Measurements from ENCODE around the gene KRTAP10-3.

The KRTAP10-3 gene

DNA sequence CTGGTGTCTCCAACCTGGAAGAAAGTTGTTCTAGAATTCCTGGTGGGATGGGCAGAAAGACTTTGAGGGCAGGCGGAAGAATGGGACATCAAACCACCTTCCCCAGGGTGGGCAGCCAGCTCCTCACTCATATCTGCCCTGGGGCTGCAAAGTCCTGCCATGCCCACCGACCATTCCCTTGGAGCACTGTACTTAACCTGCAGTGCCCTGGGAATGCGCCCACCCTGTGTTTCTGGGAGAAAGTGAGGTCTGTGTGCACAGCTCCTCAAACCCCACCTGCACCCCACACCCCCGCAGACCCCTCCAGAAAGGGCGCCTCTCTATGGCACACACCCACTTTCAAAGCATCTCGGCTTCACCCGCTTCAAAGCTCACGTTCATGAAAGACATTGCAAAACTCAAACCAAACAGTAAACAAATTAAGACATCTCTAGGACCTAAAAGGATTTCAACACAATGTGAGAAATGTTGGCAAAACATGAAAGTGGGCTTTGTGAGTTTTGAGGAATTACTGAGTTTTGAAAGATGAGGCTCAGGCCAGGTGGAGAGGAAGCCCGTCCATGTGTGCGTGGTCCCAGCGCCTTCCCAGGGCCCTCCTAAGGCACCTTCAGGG is 43.7 kb downstream of the KRTAP10-3 start:
- no peak for DNase-seq

DNA sequence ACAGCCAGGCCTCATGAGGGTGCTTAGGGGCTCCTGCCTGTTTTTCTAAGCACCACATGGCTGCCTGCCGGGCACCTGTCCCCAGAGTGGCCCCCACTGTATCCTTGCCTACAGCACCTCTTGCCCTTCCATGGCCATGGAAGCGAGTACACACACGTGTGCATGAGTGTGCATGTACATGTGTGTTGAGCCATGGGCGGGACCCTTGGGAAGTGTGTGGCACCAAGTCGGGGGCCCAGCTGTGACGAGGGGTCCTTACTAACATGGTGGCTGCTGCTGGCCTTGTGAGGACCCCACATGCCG is 44.4 kb downstream of the KRTAP10-3 start:
- no peak for DNase-seq

DNA sequence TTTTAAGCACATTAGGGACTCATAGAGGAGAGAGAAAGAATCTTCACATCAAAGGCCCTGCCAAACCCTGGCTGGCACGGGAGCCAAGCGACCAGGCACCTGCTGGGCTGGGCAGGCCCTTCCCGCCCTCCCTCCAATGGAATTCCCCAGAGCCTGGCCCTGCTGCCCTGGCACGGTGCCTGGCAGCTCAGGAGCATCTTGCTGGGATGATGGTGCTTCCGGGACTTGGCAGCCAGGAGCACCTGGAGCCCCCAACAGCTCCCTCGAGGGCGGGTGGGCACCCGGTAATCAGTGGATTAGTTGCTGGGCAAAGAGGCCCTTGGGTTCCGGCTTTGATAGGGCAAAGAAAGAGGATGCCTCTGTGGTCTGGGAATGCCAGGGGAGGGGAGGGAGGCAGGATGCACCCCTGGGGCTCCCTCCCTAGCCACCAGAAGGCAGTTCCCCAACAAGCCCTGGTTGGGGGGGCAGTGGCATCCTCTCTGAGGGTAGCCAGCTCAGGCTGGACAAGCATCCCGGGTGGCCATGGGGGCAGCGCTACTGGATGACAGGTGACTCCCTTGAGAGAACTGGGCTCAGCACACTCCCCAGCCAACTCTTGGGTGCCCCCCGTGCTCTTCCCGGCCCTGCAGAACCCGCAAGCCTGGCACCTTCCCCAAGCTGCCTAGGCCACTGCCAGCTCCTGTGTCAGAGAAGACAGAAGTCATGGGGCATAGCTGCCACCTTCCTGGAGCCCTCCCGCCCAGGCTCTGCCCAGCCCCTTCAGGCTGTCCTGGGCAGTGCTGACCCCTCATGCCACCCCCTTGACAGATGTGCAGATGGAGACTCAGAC is 45.0 kb downstream of the KRTAP10-3 start:
- no peak for DNase-seq

GRCh38 chr21:44512496-44513388 is 45.9 kb downstream of the KRTAP10-3 start:
- DNase-seq: no peak

DNA sequence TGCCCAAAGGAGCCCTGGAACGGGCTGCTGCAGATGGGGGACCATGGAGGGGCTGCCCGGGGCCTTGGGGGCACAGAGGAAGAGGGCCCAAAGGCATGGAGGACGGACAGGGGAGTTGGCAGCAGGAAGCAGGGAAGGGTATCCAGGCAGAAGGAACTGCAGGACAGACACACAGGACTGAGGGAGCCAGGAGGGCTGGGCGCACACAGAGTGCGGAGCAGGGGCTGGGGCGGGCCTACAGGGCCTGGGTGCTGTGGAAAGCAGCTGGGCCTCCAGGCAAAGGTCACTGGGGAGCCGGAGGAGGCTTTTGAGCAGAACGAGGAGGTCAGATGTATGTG is 46.7 kb downstream of the KRTAP10-3 start:
- no peak for DNase-seq

DNA sequence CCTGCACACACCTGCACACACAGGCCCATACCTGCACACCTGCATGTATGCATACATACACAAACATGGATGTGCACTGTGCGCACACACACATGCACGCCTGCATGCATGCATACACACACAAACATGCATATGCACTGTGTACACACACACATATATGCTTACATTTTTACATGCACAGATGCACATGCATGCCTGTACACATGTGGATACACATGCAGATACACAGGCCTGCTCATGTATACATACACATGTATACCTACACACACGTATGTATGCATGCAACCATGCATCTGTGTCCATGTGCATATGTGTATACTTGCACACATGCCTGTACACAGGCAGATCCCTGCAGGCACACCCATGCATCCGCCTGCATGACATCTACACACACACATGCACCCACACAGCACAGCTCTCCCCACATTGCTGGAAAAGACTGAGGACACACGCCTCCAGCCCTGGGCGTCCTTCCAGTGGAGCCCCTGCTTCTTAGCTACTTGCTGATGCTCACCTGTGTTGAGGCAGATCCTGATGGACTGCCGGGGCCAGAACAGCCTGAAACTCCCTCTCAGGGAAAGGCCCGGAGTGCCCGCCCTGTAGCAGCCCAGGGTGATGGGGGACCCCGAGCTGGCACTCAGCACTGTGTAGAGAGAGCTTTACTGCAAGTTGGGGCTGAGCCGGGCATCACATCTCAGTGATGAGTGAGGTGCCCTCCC is 47.2 kb downstream of the KRTAP10-3 start:
- DNase-seq: no peak

- DNase-seq: no peak
These were observed 47.9 kb downstream of the KRTAP10-3 start for GRCh38 chr21:44510508-44511218.

- DNase-seq: no peak
These were observed 48.5 kb downstream of the KRTAP10-3 start for GRCh38 chr21:44510109-44510507.

GRCh38 chr21:44509539-44509938 is 49.1 kb downstream of the KRTAP10-3 start:
- DNase-seq: no peak

DNA sequence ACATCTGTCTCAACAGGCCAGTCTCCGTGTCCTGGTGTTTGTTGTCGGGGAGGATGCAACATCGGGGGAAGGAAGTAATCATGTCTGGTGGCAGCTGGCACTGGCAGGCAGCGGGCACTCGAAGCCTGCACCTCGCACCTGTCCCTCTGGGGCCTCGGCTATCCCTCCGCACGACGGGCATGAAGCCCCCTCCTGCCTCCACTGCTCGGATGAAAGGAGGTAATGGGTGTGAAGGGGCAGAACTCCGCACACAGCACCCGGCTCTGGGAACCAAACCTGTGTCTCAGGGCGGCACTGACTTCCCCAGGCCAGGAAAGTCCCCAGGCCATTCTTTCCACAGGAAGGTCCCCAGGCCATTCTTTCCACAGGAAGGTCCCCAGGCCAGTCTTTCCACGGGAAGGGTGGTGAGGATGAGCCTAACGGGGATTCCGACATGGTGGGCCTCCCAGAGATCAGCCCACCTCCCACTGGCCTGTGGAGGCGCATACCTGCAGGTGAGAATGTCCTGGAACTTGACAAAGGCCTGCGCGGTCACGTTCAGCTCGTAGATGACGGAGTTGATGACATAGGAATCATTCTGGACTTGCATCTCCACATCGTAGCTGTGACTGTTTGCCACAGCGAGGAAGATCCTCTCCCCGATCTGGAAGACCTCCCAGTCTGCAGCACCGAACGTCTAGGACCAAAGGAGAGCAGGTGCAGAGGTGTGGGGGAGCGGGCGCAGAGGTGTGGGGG is 49.7 kb downstream of the KRTAP10-3 start:
- DNase-seq: no peak

- DNase-seq: no peak
These were observed 50.2 kb downstream of the KRTAP10-3 start for GRCh38 chr21:44508426-44508710.
